Measurements from ENCODE around the gene RAP1GAP2. TPM values are rescaled to one million over a fixed set of nuclear protein-coding genes. Genes with fewer than 3 reads are reported as not detected.

RAP1GAP2 gene
- total RNA-seq, 3 donors from 2014 or later (not counting 1 experiment from before 2014, with no cell fraction given) = 274 to 418 (median 390) TPM

- TF ChIP-seq CTCF (IDR thresholded peaks at IDR 0.05) = no peak
- H3K4me3 ChIP-seq (ENCODE audit: low read length) = no peak overlapping the region
- ATAC-seq = no peak
- intact Hi-C loops (cut with micrococcal nuclease) = loop anchor here (10.0 kb wide), 1 partner anchor 50 kb away; no protein-coding TSS in a partner anchor
- H3K27me3 ChIP-seq (ENCODE audit: control insufficient read depth, insufficient read depth, low read length) = no peaks in the 10 kb centered on the region
- H3K27ac Mint-ChIP-seq = peak overlapping the region; percentile 58 to 66
- H3K9me3 Mint-ChIP-seq = no peaks in the 10 kb centered on the region
- peak overlapping the region; percentile 86 for H3K4me3 Mint-ChIP-seq
- peaks cover 61% of the 10 kb centered on the region for H3K4me1 ChIP-seq (ENCODE audit: control insufficient read depth, insufficient read depth, low read length)
- no peak overlapping the region for H3K27ac ChIP-seq (ENCODE audit: low read length)
- no peaks in the 10 kb centered on the region for H3K36me3 Mint-ChIP-seq
- no peak for DNase-seq
- WGBS (ENCODE audit: insufficient coverage) = 49% methylated on average over 4 of the region's 8 CpGs
- no peaks in the 10 kb centered on the region for H3K36me3 ChIP-seq (ENCODE audit: control insufficient read depth, insufficient read depth, low read length)
- H3K27me3 Mint-ChIP-seq (ENCODE audit: low read depth in 2 of 2) = no peaks in the 10 kb centered on the region
- H3K9me3 ChIP-seq (ENCODE audit: control insufficient read depth, insufficient read depth, low read length) = no peaks in the 10 kb centered on the region
- peaks cover 63 to 71% of the 10 kb centered on the region in 2 donors for H3K4me1 Mint-ChIP-seq
Measured at GRCh38 chr17:2855063-2855600, 58.9 kb downstream of the RAP1GAP2 start.

DNA sequence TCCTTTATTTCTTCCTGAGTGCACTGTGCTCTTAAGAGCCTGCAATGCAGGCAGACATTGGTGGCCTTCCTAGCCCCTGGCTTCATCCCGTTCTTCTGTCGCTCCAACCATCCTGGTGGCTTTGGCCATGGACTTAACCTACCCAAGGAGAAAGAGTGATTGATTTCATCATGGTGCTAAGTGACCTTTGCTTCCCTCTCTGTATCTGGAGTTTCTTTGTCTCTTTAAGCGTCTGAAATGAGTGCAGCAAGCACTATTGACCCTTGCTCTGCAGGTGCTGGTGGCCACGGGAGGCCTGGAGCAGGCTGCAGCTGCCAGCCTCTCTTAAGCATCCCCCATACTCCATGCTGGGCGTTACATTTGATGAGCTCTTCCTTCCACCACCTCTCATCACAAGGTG is 60.5 kb downstream of the RAP1GAP2 start:
- no peak for DNase-seq
- H3K36me3 ChIP-seq (ENCODE audit: control insufficient read depth, insufficient read depth, low read length) = no peaks in the 10 kb centered on the region
- WGBS (ENCODE audit: insufficient coverage) = 92% methylated on average over 5 of the region's 5 CpGs
- no peak for ATAC-seq
- intact Hi-C loops (cut with micrococcal nuclease) = loop anchor here (10.0 kb wide), 1 partner anchor 48 kb away; no protein-coding TSS in a partner anchor
- peaks cover 58% of the 10 kb centered on the region for H3K4me1 ChIP-seq (ENCODE audit: control insufficient read depth, insufficient read depth, low read length)
- H3K27ac Mint-ChIP-seq = peak overlapping the region; percentile 17 to 79
- no peak overlapping the region for H3K4me3 ChIP-seq (ENCODE audit: low read length)
- H3K9me3 Mint-ChIP-seq = no peaks in the 10 kb centered on the region
- no peak overlapping the region for H3K27ac ChIP-seq (ENCODE audit: low read length)
- H3K27me3 Mint-ChIP-seq (ENCODE audit: low read depth in 2 of 2) = no peaks in the 10 kb centered on the region
- H3K4me3 Mint-ChIP-seq = peak overlapping the region; percentile 33
- H3K9me3 ChIP-seq (ENCODE audit: control insufficient read depth, insufficient read depth, low read length) = no peaks in the 10 kb centered on the region
- no peaks in the 10 kb centered on the region for H3K36me3 Mint-ChIP-seq
- H3K4me1 Mint-ChIP-seq = peaks cover 63 to 73% of the 10 kb centered on the region in 2 donors
- no peak for TF ChIP-seq CTCF (IDR thresholded peaks at IDR 0.05)
- H3K27me3 ChIP-seq (ENCODE audit: control insufficient read depth, insufficient read depth, low read length) = no peaks in the 10 kb centered on the region

- DNase-seq = no peak
- intact Hi-C loops (cut with micrococcal nuclease) = no loop called here
- H3K9me3 ChIP-seq (ENCODE audit: control insufficient read depth, insufficient read depth, low read length) = no peaks in the 10 kb centered on the region
Measured at GRCh38 chr17:2860045-2860444, 63.8 kb downstream of the RAP1GAP2 start.

More at GRCh38 chr17:2860045-2860444, 63.8 kb downstream of the RAP1GAP2 start:
- Mint-ChIP-seq H3K27ac (peak overlapping the region; percentile 72 to 88), H3K36me3 (no peaks in the 10 kb centered on the region), H3K9me3 (no peaks in the 10 kb centered on the region), H3K27me3 (ENCODE audit: low read depth in 2 of 2) (no peaks in the 10 kb centered on the region), H3K4me3 (no peak overlapping the region), H3K4me1 (peaks cover 59 to 64% of the 10 kb centered on the region in 2 donors)
- Histone ChIP-seq H3K36me3 (ENCODE audit: control insufficient read depth, insufficient read depth, low read length) (peaks cover 9% of the 10 kb centered on the region), H3K27ac (ENCODE audit: low read length) (no peak overlapping the region), H3K27me3 (ENCODE audit: control insufficient read depth, insufficient read depth, low read length) (no peaks in the 10 kb centered on the region), H3K4me1 (ENCODE audit: control insufficient read depth, insufficient read depth, low read length) (peaks cover 53% of the 10 kb centered on the region), H3K4me3 (ENCODE audit: low read length) (no peak overlapping the region)
- TF ChIP-seq CTCF (IDR thresholded peaks at IDR 0.05) = no peak
- 94% methylated on average over 3 of the region's 4 CpGs for WGBS (ENCODE audit: insufficient coverage)
- ATAC-seq = no peak

All from natural killer cell (primary cell).